ENCODE data around the gene BEND5.

Gene BEND5

DNA sequence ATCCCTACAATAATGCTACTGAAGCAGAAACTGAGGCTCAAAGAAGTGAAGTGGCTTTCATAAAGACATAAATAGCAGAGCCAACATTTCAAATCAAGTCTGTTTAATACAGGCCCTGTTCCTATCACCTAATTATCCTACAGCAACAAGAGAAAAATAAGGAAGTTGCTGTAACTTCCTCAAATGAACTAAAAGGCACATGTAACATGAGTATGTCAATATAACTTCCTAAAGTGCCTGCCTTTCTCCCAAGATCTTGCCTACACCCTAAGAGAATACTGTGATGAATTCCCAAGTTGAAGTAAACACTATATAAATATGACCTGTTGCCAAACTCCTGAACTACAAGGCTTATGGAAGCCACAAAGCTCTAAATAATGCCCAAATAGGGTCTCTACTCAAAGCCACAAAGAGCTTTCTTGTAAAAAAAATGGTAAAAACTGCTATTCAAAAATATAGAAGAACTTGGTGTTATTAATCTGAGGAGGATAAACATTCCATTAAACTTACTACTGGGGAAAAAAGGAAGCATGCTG, 8.6 kb downstream of the BEND5 start:
- no peak for DNase-seq

DNA sequence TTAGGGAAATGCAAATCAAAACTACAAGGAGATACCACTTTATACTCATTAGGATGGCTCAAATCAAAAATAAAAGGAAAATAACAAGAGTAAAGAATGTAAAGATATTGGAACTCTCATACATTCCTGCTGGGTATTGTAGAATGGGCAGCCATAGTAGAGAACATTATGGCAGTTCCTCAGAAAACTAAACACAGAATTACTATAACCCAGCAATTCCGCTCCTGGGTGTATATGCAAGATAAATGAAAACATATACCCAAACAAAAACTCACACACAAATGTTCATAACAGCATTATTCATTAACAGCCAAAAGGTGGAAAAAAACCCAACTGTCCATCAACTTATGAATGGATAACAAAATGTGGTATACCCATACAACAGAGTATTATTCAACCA, 11.4 kb downstream of the BEND5 start:
- DNase-seq = no peak

DNA sequence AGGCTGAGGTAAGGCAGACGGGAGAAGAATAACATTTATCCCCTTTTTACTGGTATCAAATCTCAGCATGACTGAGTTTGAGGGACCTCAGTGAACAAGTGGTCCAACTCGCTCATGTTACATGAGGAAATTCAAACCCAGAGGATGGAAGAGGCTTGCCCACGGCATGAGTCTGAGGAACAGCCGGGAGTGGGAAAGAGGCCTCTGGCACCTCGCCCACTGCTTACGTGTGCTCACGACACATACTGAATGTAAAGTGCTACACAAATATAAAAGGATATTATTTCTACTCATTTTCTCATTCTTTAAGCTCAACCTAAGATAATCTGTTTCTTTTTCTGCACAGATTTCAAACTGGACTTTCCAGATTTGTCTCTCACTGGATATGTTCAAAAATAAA, 14.7 kb downstream of the BEND5 start:
- DNase-seq = peak in 12 of 56 donors; percentile 1 to 54 (median 22)

DNA sequence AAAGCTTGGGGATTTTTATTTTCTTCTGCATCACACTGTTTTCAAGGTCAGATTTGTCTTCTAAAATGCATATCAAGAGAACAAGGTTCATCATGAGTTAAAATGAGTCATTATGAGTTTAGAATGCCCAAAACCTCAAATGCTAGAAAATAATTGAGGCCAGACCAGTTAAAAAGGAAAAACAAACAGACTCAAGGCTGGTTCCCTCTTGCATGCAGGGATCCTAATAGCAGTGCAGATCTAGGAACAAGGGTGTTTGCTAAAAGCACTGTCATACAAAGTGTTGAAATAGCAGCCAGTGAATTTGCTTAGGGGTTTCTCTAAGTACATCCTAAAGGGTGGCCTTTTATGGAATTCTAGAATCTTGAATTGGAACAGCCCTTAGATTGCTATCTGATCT, 15.3 kb downstream of the BEND5 start:
- no peak for DNase-seq

DNA sequence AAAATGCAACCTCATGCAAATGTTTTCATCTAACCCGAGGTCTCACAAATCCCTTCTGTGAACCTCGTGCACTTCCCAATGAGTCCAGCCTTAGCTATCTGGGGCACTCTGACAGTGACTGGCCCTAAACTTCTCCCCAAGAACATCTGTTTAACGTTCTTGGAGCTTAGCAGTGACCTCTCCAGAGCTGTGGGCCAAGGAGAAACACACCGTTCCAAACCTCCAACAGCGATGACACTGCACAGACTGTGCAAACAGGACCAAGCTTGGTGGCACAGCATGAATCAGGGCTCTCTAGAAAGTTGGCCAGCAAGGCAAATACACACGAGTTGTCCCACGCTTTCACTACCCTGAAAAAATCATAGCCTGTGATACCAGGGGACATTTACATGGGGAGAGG, 15.8 kb downstream of the BEND5 start:
- DNase-seq = no peak

DNA sequence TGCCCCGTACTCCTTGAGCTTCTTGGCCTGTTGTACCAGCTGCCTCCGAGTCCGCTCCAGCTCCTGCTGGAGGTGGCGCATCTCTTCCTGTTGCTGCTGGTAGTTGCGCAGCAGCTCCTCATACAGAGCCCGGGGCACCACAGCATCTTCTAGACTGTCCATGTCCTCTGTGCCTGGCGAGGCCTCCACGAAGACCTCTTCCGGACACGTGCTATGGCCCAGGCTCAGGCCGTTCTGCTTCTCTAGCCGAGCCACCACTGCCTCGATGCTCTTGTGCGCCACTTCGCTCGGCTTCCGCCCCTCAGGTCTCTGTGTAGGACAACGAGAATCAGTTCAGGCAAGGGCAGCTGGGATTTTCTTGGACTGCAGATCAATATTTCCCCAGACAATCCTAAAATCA, 17.7 kb downstream of the BEND5 start:
- DNase-seq = no peak

DNA sequence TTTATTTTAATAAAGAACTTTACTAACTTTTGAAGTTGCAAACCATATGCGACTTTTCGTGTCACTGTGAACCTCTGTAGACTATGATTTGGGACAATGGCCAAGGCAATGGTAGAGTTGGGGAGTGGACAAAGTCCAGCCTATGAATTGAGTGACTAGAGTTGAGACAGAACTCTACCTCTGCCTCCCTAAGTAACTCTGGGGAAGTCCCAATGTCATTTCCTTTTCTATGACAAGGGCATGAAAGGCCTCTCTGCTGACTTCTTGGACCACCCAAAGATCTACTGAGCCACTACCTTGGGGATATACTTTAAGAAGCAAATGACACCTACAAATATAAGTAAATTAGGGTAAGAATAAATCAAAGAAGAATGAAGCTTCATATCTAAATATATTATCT, 19.3 kb downstream of the BEND5 start:
- no peak for DNase-seq

DNA sequence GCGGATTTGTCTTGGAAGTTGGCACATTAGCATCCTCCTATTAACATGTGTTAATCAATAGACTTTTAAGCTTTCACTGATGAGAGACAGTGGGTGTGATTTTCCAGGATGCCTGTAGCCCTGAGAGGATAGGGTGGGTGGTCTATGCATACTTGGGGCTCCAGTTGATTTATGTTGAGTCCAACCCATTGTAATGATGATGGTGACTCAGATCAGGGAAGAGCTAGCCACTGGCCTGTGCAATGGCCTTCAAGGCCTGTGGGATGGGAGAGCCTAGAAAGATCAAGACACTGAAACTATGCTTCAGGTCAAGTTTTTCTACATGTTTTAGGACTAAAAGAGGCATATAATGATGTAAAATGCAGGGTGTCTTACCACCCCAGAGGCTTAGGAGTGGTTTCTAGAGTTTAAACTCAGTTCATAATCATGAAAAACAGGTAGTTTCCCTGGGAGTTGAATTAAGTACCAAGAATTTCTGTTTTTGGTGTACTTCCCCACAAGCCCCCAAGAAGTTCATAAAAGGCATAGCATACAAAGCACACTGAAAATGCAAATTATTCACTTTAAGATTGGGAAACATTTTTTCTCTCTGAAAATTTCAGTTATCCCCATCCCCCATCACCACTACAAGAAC, 19.9 kb downstream of the BEND5 start:
- DNase-seq = no peak

DNA sequence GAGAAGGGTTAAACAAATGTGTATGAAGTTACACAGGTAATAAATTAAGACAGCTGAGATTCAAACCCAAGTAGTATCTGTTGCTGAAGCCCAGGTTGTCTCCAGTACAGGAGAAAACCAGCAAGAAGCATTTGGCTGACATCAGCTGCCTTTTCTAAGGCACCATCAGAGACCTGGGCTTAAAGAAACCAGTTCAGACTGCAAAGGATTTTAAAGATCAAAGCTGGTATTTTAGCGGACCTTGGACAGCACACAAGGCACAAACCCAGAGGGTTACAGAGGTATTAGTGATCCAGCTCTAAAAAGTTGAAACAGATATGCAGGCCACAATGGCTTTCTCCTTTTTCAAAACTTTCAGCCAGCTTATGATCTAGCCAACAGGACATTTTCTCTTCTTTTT, 23.4 kb downstream of the BEND5 start:
- DNase-seq = no peak

DNA sequence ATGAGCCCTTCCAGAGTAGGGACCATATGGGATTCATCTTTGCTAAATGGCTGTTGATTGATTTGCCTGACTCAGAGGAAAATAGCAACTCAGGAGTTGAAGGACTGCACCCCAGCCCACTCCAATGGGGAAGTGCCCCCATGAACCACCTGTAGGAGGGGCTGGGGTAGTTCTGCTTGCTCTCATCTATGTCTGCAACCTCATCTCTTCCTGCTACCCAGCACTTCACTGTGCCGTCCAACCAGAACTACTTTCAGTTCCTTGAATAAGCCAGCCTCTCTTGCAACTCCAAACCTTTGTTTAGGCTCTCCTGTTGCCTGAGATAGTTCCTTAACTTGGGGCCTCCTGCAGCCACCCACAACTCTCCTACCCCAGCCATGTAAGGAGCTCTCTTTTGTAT, 26.6 kb downstream of the BEND5 start:
- DNase-seq = peak in 2 of 56 donors; percentile 2 to 39

DNA sequence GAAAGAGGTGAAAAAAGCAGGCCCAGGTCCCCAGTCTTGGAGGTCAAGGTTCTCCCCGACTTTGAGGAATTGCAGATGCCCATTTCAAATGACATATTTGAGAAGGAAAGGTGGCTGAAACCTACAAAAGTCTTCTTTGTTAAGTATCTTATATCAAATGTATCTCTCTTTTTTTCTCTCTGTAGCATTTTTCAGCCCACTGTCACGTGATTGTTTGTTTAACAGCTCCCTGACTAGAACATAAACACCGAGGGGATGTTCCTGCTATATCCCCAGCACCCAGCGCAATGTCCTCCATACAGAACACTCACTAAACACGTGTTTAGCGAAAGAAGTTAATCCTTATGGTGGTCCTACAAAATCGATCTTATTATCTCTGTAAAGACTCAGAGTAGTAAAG, 27.6 kb downstream of the BEND5 start:
- no peak for DNase-seq

DNA sequence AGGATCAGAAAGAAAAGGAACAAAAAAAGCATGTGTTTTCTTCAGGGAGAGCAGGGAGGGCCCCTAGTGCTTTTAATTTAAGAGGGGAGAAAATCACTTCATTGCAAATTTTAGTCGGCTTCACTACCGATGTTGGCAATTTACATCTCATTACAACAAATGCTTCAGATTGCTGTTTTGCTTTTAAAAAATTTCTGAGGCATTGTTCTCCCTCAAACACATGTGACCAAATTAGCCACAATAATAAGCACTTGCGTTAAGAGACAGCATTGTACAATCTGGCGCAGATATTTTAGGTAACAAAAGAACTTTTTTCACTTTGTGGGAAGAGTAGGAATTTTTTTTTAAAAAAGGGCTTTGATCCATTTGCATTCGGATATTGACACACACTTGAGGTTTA, 29.8 kb downstream of the BEND5 start:
- DNase-seq = no peak

DNA sequence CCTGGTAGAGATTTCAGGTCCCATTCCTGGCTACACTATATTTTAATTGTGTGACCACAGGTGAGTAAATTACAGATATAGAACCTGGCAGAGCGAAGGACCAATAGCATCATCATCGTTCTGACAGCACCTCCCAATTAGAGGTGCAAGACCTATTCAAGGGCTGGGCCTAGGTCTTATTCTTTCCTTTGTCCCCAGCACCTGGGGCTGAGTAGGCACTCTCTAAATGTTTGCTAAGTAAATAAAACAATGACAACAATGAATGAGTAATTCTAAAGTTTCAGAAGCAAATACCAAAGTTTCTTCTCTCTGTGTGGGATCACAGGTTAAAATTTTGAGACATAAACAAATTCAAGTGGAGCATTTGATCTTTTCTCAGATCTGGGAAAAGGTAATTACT, 32.7 kb downstream of the BEND5 start:
- DNase-seq = no peak

DNA sequence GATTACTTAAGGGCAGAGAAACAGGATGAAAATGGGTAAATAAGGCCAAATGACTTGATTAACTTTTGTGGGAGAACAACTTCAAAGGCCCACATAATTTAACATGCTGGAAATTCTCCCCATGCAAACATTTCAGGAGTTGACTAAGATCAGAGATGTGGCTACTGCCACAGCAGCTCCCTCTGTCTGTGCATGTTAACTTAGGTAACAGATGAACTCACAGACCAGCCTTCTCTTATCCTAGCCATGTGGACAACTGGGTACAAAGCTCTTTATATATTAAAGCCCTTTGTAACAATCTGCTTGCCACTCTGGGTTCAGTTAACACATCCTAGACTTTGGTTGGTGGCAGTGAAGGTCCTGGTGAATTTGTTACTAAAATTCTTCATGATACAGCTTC, 33.2 kb downstream of the BEND5 start:
- no peak for DNase-seq

DNA sequence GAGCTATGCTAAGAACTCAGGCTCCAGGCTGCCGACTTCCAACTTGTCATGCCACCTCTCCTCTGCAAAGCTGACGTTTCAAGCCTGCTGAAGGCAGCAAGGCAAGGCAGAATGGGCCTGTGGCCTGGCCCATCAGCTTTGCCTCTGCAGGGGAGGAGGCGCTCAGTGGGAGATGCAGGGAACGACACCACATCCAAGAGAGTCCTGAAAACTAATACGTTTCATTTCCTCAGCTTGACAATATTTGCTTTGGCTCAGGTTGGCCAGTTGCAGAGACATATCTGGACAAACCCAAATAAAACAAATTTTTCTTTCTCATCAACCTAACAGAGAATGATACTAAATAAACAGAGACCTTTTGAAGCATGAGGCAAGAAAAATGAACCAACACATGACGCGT, 35.3 kb downstream of the BEND5 start:
- no peak for DNase-seq

DNA sequence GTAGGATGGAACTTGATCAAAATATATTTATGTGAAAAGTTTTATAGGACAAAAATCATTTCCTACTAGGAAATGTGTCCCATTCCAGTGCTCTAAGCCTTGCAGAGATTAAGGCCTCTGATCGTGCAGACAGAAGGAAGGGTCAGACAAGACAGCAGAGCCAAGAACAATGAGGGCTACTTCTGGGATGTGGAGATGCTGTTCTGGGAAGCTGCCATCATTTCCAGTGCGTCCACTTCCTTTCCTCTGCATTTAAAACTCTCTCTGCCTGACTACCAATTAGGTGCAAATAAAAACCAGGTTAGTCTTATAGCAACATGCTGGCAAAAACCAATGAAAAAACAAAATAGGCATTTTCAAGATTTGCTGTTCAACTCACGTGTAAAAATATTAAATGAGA, 36.1 kb downstream of the BEND5 start:
- DNase-seq = no peak

DNA sequence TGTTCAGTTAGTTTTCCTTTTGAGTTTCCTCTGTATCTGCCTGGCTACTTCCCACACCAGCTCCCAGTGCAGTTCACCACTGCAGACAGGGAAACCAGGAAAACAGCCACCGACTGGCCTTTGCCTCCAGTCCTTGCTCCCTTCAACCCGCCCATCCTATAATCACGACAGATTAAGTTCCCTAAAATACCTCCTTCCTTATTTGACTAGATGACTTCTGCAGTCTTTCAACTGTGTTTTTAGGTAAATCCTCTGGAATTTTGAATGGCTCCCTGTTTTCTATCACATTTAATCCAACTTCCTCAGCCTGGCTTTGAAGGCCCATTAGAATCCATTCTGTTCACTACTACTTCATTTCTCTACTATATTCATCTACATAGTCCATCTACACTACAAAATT, 37.6 kb downstream of the BEND5 start:
- no peak for DNase-seq

DNA sequence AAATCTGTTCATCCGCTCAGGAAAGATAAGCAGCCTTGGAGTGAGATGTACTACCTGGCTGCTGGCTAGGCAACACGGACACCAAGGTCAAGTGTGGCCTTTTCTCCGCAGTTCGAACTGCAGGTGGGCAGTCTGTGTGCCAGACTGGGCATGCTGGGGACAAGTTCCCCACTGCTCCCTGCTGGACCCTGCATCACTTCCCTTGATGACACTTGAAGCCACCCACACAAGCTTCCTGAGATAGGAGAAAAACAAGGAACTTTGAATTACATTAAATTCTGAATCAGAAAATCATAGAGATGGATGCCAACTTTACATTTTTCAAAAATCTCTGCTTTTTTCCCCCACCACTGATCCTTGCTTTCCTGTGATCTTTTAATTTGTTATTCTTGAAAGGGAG, 38.3 kb downstream of the BEND5 start:
- DNase-seq = no peak

DNA sequence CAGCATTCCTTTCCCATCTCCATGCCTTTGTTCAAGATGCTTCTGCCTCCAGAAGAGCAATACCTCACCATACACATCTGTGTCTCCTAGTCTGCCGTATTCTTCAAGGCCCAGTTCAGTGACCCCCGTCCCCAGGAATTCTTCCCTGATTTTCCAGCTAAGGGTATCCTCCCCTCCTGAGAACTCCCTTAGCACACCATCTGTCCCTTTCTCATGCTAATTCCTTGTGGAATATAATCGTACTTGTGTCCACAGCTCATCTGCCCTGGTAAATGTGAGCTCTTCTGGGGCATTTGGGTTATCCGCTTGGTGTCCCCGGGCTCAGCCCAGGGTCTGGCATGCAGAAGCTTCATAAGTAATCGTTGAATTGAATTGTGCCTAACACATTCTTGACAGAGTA, 40.9 kb downstream of the BEND5 start:
- no peak for DNase-seq

DNA sequence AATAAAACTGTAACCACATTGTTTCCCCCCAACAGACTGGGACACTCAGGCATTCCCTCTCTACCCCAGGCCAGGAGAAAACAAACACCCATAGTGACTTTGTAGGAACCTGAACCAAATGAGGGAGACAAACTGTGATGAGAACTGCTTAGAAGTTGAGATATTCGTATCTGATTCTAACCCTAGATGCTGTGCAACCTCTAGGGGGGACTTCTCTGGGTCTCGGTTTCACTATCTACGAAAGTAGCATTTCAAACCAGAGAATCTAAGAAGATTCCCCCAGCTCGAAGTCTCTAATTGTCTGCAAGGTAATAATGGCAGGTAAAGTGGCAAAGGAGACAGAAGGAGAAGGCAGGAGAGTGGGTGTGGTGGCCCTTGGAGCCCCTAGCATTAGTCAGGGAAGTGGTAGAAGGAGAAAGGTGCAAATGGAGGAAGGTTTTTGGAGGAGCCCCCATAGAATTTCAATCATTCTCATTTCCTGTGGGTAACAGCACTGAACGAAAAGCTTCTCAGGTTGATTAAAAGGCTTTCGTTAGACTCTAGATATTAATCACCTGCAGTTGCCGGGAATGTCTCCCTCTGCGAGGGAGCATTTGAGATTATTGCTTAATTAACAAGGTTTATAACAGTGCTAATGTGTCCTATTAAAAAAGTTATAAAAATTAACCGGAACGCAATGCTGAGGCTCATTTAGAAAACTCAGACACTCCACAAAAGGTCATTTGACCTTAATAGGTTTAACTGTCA, 46.4 kb downstream of the BEND5 start:
- no peak for DNase-seq

DNA sequence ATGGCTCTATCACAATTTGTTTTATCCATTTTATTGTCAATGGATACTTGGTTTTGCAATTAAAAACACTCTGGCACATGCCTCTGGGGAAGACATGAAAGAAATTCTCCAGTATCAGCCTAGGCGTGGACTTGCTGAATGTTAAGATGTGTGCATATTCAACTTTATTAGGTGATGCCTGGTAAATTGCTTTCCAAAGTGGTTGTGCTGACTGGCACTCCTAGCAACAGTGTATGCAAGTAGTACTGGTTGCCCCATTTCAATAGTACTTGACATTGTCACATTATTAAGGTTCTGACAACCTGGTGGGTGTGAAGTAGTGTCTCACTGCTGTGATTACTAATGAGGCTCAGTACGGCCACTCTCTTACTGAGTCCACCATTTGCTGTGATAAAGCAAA, 48.1 kb downstream of the BEND5 start:
- DNase-seq = no peak

DNA sequence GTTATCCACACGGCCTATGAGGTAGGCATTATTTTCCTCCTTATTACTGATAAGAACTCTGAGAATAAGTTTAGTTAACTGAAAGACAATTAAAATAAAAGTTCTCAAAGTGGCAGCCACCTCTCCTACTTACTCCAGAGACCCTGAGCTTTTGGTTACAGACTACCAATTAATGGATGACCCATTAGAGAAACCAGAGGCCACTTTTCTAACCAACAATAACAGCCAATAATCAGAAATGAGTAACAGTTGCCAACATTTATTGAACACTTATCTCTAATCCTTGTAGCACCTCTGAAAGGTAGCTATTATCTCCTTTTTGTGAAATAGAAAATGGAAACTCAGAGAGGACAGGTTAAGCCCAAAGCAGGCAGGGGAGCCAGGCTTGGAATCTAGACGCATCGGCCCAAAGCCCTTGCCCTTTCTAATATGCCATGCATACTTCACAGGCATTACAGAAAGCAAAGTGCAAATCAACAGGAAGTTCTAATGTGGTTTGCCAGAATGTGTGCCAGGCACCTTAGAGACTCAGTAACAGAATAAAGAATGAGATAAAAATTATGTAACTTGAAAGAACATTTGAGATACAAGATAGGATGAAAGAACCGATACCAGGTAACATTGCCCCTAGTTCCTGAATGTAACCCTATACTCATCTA, 50.0 kb downstream of the BEND5 start:
- no peak for DNase-seq

DNA sequence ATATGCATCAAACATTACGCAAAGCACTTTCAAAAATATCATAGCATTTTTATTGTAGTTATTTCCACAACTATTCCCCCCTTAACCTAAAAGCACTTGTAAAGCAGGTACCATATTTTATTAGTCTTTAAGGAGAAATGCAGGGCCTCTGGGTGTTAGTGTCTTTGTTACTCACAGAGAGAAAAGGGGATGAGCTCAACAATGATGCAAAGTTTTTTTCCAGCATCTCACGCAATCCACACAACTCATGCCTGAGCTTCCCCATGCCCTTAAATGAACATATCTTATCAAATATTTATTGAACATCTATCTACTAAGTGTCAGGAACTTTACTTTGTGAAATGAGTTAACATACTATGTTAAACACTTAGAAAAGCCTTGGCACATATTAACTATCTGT, 50.6 kb downstream of the BEND5 start:
- no peak for DNase-seq

All from amygdala (tissue), 56 donors.